GM10248 (cell line): ENCODE data around the gene IQCK.

ENCODE experiments used
- CTCF ChIA-PET: fragments of 300-600 bp; sonication (Branson Sonifier 250); formaldehyde crosslinking; extraction: SDS; loops from one replicate; lab custom pipeline; 2021; ENCODE audit warnings: antibody characterized with exemption; lab: Yijun Ruan, JAX
- POLR2A ChIA-PET: fragments of 350-650 bp; sonication (Branson Sonifier 250); formaldehyde crosslinking; extraction: SDS; loops from one replicate; lab custom pipeline; 2020; ENCODE audit warnings: antibody characterized with exemption; lab: Yijun Ruan, JAX
- DNase-seq: peaks from one replicate; pipeline ENCODE4 v3.0.0; 2012; ENCODE audit errors: extremely low spot score
- TF ChIP-seq, protein P1 (sequence below): IDR thresholded peaks from 2 replicates; pipeline ENCODE4 v1.5.1; 2012; ENCODE audit warnings: mild to moderate bottlenecking, low read depth; ENCODE audit errors: extremely low read depth, missing control alignments, control extremely low read depth

The IQCK gene

DNA sequence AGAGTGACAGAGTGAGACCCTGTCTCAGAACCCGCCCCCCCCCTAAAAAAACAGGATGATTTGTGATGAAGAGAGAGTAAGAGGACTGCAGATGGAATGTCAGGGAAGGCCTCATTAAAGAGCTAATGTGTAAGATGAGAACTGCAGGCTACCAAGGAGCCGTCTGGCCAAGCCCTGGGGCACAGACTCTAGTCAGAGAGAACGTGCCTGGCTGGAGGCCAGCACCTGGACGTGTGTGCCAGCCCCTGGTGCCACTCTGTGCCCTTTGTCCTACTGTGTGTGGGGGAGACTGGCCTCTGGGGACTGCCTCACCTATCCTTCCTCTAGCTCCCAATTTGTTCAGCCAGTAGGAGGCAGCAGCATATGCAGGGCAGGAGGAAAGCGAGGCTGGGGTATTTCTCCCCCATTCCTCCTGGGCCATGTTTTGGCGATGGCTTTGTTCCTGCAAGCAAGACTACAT, 37.2 kb upstream of the IQCK start:
- TF ChIP-seq, protein P1, sequence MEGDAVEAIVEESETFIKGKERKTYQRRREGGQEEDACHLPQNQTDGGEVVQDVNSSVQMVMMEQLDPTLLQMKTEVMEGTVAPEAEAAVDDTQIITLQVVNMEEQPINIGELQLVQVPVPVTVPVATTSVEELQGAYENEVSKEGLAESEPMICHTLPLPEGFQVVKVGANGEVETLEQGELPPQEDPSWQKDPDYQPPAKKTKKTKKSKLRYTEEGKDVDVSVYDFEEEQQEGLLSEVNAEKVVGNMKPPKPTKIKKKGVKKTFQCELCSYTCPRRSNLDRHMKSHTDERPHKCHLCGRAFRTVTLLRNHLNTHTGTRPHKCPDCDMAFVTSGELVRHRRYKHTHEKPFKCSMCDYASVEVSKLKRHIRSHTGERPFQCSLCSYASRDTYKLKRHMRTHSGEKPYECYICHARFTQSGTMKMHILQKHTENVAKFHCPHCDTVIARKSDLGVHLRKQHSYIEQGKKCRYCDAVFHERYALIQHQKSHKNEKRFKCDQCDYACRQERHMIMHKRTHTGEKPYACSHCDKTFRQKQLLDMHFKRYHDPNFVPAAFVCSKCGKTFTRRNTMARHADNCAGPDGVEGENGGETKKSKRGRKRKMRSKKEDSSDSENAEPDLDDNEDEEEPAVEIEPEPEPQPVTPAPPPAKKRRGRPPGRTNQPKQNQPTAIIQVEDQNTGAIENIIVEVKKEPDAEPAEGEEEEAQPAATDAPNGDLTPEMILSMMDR, result peak; percentile 6
- ChIA-PET POLR2A (no interaction called here), CTCF (interaction anchor here (1.6 kb wide), 1 partner anchor 15 kb away, joined by 7 read pairs; no protein-coding TSS in a partner anchor)
- DNase-seq, result no peak

DNA sequence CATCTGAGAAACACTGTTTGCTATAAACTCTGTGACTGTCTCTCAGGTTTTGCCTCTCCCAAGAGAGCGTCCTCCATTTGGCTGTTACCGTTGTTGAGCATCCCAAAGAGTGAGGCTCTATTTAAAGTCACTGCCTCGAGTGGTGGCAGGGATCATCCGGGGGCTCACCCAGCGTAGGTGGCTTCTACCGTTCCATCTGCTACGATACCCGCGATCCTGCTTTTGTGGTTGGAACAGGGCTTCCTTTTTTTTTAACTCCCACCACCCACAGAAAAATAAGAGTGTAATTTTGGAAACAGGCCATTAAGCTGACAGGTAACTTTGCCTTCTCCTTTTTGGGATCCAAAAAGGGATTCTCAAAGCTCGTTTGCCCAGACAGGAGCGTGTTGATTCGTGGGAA, 36.4 kb upstream of the IQCK start:
- DNase-seq, result no peak
- ChIA-PET POLR2A (no interaction called here), CTCF (interaction anchor here (1.6 kb wide), 1 partner anchor 14 kb away, joined by 7 read pairs; no protein-coding TSS in a partner anchor)
- TF ChIP-seq, protein P1, result no peak

DNA sequence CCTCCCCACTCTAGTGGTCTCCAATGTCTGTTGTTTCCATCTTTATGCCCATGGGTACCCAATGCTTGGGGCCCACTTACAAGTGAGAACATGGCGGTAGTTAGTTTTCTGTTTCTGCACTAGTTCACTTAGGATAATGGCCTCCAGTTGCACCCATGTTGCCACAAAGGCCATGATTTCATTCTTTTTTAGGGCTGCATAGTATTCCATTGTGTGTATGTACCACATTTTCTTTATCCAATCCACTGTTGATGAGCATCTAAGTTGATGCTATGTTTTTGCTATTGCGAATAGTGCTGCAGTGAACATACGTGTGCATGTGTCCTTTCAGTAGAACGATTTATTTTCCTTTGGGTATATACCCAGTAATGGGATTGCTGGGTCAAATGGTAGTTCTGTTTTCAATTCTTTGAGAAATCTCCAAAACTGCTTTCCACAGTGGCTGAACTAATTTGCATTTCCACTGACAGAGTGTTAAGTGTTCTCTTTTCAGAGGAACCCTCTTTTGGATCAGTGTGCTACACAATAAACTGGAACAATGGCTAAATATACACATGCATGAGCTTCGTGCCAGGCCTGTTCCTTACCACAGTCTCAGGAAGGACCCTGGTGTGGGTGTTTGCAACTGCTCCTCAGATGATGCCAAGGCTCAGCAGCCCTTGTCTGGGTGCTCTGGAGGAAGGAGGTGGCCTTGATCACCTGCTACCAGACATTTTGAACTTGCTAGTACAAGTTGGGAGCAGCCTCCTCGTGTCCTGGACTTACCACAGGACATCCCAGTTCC, 34.4 kb upstream of the IQCK start:
- TF ChIP-seq, protein P1, result no peak
- no peak for DNase-seq
- CTCF ChIA-PET, result no interaction called here
- POLR2A ChIA-PET, result no interaction called here

DNA sequence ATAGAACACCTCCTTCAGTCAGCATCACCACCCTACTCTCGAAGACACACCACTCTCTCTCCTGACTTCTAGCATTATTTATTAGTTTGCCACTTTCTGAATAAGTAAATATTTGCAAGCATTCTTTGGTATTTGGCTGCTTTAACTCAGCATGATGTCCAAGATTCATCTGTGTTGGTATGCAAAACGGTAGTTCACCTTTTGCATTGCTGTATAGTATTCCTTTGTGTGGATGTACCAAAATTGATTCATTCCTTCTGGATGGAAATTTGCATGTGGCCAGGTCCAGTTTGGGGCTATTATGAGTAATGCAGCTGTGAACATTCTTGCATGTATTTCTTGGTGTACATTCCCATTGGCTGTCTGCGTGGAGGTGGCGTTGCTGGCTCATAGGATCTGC, 32.9 kb upstream of the IQCK start:
- ChIA-PET CTCF (interaction anchor here (1.0 kb wide), 1 partner anchor 202 kb away, joined by 3 read pairs; no protein-coding TSS in a partner anchor), POLR2A (no interaction called here)
- TF ChIP-seq, protein P1, result no peak
- no peak for DNase-seq

DNA sequence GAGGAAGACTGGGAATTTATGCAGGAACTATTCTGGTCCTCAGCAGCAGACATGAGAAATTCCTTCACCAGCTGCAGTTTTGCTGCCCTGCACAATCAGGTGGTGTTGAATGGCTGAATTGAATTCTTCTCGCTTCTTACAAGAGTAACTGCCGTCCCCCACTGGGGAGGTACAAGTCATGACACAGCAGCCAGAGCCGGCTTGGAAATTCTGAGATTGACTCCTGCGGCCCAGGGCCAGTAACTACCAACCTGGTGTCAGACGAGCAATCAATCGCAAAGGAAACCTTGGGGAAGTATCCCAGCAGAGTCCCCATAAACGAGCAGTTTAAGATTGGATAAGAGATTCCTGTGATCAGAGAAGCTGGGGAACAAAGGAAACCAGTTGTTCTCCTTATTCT, 30.8 kb upstream of the IQCK start:
- ChIA-PET CTCF (no interaction called here), POLR2A (no interaction called here)

DNA sequence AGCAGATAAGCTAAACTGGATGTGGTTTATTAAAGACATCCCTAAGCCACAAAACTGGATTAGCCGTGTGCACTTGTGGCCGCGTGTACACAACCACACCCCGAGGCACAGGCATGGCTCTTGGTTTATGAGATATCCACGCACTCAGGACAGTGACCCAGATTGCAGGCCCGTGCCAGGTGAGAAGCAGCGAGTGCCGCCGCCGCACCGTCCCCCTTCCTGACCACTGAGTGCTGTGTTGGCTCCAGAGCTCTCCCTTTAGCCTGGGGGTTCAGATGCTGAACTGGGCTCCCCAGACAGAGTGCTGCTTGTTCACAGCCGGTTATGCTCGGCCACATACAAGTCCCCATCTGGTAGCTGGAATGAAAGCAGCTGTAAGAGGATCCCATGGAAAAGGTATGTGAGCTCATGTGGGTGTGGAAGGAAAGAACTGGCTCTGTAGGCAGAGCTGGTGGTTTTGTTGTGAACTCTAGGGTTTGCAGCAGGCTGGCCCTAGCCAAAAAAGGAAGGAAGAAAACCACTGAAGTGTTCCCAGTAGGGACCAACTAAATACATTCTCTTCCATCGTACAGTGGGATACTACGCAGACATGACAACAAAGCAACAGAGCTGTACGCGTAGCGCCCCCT, 29.6 kb upstream of the IQCK start:
- CTCF ChIA-PET, result no interaction called here
- POLR2A ChIA-PET, result no interaction called here
- DNase-seq, result no peak
- TF ChIP-seq, protein P1, result no peak

More for the DNA sequence above, 30.8 kb upstream of the IQCK start:
- TF ChIP-seq, protein P1, result no peak
- no peak for DNase-seq
